ENCODE data around the gene PRPF6.
A peak's percentile ranks its signal among the peaks of the same experiment; 100 is the strongest.

The PRPF6 gene

DNA sequence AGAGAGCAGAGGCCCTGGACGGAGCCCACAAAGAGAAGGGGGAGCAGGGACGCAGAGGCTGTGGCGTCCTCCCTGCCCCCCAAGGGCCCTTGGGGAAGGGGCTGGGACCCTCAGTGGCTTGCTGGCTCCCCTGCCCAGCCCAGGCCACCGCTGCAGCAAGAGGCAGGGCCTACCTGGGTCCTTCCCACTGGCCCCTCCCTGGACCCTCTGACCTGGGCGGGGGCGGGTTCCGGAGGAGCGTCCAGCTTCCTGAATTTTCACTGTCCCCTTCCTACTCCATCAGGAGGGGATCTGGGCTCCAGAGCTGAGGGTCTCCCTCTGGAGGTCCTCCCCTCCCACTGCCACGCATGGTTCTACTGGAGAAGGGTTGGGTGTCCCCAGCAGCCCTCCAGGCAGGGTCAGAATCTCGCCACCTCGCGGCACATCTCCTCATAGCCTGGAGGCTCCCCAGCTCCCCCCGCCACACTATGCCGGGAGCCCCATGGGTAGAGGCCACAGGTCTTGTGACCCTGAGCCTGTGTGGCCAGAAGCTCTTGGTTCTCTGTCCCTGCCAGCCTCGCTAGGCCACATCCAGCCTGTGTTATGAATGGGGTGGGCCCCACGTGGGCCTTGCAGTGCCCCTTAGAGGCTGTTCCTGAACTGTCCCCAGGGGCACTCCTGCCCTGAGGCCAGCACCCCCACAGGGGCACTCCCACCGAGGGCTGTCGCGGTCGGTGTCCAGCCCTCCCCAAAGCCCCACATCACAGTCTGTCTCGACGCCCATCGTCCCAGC lies 69.5 kb downstream of the PRPF6 start:
- DNase-seq: no peak

DNA sequence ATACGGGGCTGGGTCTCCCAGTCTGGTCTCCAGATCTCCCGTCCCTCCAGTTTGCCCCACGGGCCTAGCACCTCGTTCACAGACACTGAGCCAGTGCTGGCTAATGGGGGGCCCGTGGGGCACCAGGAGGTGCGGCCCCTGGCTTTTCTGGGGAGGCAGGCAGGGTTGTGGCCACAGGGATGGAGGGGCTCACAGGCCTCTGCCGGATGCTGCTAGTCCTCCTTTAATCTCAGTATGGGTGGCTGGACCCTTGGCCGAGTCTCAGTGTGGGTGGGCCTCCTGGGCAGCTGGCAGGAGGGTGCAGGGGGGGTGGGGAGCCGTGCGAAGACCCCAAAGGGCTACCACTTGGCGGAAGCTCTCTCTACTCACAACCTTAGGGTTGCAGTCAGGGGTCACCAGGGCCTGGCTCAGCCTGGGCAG lies 70.1 kb downstream of the PRPF6 start:
- no peak for DNase-seq

DNA sequence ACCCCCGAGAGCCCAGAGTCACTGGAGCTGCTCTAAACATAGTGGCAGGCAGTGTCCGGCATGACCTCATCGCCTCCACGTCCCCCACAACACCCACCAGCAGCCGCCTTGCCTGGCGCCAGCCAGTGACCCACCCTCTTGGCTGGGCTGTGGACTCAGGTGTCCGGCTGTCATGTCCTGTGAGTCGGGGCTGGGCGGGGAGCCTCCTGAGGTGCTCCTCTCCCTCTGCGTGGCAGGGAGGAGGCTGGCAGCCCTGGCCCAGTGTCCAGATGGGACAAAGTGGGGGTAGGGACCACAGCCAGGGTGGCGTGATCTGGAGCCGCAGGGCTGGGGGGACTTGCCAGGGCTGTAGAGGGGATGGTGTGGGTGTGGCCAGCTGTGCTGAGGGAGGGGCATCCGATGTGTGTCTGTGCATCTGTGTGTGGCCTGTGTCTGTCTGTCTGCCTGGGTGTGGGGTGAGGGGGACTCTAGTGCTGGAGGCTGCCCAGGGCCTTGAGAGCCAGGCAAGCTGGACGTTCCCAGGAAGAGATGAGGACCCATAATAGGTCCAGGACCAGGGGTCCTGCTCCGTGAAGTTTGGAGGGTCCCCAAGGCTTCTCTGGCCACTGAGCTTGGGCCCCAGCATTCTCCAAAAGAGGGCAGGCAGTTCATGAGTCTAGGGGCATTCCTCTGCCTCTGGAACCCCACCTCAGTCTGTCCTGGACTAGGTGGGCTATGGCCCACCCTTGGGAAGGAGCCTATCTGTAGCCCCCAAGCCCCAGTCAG lies 70.8 kb downstream of the PRPF6 start:
- DNase-seq: no peak

DNA sequence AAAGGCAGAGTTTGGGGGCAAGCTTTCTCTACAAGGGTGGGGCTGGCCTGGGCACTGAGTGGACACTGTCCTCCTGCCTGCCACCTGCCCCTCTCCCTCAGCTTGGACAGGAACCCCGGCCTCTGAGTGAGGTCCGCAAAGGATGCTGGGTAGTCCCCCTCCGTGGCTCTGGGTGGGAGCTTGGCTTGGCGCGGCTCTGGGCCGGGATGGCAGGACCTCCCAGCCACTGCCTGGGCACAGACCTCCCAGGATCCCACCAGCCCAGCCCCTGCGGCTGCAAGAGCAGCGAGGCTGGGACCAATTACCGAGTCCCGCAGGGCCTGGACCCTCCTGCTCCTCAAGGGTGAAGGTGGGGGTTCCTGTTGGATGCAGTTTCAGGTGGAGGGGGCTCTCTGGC lies 71.4 kb downstream of the PRPF6 start:
- DNase-seq: no peak

DNA sequence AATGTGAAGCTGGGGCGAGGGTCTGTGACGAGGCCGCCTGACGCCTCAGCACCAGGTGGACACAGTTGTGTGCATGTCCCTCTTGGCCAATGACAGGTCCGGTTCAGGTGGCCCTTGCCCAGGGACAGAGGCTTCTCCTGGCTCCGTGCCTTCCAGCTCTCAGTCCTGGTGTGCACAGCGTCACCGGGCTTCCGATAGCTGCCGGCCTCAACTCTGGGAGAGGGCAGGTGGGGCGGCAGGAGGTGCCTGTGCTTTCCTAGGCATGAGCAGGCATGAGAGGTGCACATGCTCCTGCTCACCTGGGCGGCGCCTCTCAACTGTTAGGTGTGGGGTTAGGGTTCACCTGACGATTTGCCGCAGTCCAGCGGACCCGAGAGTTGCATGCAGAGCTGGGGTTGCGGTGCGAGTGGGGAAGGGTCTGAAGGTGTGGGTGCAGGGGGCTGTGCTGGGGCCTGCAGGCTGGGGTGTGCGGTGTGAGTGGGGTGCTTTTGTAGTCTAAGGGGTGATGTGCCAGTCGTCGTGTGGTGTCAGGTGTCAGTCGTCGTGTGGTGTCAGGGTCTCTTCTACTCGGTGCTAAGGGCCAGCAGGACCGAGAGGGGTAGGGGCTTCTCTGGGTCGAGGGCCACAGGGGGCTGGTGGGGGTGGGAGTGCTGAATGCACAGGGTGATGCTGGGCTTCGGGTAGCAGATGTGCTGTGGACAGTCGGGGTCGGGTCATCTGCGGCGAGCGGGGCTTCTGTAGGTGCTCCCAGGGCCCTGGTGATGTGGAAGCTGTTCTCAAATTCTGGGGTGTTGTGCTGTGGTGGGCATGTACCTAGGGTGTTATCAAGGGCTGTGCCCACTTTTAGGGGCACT lies 72.3 kb downstream of the PRPF6 start:
- DNase-seq: no peak

DNA sequence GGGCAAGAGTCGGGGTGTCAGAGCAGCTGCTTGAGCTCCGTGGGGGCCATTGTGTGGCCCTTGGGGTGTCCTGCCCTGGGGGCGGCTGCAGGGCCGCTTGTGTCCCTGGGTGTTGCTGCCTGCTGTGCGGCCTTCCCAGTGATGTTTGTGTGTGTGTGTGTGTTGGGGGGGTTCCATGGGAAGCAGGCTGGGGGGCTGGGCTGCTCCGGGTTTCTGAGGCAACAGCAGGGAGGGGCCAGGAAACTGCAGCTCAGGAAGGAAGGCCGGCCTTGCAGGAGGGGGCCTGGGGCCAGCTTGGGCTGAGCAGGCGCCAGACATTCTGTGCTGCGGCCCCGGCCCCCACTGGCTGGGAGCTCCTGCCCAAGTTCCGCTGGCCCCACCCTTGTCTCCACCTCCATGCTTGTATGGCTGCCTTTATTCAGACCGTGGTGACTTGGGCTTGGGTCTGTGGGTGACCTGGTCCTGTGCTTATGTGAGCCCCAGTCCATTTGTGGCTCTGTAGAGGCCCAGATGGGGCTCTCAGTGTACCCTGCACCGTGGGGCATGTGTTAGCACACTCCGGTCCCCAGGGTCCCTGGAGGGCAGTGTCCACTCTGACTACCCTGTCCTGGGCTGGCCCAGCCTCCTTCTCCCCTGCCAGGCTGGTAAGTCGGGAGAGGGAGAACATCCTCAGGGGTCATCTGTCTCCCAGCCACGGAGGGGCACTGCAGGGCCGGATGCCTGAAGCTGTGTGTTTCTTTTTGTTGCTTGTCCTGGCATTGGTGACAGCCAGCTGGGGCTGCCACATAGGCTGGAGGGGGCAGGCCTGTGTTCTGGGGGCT lies 73.1 kb downstream of the PRPF6 start:
- no peak for DNase-seq

DNA sequence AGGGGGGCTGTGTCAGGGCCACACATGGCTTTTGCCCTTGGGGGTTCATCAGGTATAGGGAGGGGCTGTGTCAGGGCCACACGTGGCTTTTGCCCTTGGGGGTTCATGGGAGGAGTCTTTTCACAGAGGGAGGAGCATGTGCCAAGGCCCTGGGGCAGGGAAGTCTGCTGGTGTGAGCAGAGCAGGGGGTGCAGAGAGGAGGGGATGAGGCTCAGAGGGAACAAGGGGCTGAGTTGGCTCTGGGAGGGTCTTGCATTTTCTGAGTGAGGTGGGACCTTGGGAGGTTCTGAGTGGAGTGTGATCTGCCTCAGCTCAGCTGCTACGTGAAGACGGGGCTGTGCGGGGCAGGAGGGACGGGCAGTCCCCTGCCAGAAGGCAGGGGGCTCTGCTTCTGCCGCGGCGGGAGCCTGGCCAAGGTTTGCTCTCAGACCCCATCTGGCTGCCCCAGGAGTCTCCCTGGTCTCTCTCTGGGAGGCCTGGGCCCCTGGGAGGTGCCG lies 74.5 kb downstream of the PRPF6 start:
- DNase-seq: no peak

DNA sequence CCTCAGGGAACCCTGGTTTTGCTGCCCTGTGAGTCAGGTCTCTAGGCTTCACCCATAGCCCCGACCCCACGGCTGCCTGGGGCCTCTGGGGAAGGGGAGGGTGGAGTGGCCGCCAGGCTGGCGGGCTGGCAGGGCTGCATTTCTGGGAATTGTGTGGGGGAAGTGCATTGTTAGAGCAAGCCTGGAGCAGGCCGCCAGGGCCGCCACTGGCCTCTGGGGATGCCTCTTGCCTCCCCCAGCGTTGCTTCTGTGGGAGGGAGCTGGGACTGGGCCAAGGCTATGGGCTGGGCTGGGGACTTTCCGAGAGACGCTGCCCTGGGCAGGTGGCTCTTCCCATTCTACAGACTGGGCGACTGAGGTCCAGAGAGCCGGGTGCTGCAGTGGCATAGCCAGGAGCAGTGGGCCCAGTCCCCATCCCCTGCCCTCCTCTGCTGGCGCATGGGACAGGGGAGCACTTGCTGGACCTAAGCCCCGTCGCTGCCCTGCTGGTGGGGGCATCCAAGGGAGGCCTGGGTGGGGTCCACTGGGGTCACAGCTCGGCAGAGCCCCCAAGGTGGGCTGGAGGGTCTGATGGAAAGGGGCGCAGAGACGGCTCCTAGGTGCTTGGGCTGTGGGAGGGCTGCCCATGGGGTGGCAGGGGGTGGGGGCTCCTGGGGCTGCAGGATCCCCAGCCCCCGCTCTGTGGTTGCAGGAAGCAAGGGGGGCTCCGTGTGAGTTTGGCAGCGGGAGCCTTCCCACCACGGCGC lies 75.1 kb downstream of the PRPF6 start:
- DNase-seq: no peak

DNA sequence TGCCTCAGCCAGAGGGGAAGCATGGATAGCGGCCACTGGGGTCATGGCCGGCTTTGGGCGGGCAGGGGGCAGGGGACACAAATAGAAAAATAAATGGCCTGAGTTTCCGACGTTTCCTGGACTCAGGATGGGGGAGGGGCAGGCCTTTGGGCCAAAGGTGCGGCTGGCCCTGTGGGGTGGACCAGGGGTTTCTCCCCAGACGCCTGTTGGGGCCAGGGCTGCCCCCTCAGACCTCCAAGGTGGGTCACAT lies 75.6 kb downstream of the PRPF6 start:
- no peak for DNase-seq

DNA sequence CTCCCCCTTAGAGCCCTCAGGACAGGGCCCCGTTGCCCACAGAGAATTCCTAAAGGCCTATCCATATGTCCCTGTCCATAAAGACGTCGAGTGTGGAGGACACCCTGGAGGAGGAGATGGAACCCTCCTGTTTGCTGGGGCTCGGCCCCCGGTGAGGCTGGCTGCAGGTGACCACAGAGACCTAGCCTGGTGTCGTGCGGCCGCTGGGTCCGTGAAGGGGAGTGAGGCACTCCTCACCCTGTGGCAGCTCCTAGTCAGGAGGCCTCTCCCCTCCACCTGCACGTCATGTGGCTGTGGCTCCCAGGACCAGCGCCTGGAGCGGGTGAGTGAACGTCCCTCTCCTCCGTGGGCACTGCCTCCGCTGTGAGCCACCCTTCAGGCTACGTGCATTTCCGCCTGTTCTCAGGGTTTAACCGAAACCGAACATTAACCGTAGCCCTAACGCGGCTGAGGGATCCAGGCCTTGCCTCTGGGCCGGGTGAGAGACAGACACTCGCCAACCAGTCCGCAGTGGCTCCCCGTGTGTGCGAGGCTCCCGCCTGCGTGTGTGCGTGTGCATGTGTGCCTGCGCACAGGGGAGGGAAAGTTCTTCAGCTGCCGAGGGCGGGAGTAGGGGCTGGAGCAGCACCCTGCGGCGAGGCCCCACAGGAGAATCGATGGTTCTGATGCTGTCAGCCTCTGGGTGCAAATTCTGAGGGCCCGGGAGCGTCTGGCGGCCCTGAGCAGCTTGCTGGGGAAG lies 76.1 kb downstream of the PRPF6 start:
- DNase-seq: no peak

DNA sequence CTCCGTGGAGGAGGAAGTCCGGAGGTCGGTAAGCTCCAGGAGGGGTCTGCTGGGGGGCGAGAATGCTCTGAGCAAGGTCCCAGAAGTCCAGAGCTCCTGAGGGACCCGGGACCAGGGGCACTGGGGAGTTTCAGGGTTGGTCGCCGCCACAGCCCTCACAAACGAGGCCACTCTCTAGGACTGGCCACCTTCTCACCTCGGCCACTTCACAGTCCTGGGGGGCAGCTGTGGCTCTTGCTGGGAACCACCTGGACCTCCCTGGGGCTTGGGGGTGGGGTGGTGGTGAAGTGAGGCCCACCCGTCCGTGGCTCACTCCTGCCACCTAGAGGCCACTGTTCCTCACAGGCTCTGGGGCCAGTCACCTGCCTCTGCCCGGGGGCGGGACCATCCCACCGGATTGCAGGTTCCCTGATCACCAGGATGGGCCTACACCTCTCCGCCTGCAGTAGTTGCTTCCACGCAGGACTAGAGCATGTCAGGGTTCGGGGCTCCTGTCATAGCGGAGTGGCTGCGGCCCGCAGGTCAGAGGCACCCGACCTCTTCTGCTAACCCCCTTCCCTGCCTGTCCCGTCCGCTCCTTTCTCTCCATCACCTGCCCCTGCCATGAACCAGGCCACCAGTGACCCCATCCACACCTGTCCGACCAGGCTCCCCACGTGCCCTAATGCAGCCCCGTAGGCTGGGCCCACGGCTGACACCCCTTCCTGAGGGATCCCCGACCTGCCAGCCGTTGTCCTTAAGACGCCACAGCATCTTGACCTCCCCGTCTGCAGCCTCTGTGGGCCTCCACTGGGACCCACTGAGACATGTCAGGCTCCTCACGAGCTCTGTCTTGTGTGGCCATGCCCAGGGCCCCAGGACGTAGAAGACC lies 76.9 kb downstream of the PRPF6 start:
- DNase-seq: peak; percentile 34 to 38

DNA sequence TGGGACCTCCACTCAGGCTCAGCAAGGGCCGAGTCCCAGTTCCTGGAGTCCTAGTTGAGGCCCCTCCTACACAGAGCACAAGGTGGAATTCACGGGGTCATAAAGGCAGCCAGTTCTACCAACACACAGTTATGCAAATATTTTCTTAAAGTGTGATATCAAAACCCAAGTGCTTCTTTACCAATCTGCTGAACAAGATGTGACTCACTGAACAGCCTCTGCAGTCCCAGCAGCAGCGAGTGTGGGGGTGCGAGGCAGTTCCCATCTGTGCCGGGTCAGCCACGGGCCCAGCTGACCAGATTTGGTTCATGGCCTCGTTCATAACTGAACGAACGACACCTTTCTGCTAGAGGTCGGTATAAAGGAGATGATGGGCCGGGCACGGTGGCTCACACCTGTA lies 77.6 kb downstream of the PRPF6 start:
- no peak for DNase-seq

DNA sequence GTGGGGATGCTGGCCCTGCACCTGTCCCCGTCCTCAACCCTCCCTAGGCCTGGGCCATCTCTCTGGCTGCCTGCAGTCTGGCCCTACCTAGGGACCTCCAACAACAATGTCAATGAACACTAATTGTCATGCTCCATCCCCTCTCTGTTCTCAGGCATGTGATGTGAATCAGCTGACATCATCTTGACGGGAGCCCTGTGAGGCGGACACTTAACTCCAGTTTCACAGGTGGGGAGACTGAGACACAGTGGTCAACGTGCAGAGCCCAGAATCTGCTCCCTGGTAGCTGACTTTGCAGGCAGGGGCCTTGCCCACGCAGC lies 81.3 kb downstream of the PRPF6 start:
- DNase-seq: no peak

DNA sequence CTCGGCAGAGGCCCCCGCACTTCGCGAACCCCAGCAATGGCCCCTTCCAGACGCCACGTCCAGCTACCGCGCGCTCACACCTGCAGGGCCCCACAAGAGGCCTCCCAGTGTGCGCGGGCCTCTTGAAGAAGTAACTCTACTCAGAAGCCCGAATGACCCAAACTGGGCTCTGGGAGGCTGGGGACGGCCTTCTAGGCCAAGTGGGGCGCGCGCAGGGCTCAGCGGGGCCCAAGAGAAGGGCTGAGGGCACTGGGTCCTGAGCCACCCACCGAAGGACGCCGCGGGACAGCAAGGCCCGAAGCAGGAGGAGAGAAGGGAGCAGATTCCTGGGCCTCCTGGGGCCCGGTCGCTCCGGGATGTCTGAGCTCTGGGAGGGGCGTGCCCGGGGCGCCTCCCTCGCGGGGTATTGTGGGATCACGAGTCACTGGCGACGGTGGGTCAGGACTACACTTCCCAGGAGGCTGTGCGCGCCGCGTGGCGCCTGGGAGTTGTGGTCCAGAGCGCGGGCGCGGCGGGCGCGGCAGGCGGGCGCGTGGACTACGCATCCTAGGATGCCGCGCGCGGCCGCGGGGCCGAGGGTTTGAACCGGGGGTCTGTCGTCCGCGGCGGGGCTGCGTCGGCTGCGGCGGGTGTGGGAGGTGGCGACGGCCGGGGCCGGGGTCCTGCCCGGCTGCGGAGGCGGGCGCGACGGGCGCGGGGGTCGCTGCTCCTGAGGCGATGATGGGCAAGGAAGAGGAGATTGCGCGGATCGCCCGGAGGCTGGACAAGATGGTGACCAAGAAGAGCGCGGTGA lies 81.9 kb downstream of the PRPF6 start, which contains the start of gene TCEA2:
Gene TCEA2 (plus strand): TSS at position 603 of the 793 bp plus-strand sequence. CDS start 115 bp downstream, at position 718.
- peak; percentile 75 to 83 for DNase-seq

DNA sequence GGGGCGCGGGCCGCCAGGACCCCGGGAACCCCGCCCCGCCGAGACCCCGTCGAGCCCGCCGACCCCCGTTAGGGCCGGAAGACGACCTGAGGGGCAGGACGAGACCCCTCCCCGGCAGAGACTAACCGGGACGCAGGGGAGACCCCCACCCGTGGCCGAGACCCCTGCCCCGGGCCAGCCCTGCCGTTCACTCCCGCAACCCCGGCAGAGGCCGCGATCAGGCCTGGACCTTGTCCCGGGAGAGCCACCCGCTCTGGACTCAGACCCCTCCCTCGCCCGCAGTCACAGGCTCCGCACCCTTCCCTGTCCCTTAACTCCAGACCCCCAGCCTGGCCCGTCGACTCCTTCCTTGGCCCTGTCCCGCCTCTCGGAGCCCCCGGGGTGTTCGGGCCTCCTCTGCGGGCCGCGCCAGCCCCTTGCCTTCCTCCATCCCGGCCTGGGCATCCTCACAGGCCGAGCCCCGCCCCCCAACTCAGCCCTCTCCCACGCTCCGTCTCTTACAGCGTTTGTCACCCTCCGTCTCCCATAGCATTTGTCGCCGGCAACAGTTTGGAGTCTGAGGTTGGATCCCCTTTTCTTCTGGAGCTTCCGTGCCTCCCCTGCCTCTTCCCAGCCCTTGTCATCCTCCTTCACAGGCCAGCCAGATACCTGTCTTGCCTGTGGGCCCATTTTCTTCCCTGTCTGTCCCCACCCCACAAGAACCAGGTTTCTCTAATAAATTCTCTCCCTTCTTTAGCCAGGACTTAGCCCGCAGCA lies 82.6 kb downstream of the PRPF6 start:
- DNase-seq: no peak

DNA sequence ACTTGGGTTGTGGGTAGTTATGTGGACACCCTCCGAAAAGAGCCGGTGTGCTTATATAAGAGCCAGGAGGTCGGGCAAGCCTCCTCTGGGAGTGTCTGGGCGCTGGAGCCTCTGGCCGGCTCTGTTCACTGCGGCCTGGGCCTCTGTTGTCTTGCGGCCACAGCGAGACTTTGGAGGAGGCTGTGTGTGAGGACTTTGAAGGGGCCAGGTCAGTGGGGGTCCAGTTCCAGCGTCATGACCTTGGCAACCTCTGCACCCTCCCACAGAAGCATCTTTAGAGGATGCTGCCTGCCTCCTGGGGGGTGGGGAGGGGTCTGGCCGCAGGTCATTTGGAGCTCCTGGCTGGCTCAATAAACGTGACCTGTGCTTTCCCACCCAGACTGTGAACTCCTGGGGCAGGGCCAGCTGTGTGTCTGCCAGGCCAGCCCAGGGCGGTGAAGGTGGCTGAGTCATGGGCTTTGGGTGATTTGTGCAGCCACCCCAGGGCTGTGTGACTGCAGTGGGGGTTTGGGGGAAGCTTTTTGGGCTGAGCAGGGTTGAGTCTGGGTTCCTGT lies 83.3 kb downstream of the PRPF6 start:
- no peak for DNase-seq

DNA sequence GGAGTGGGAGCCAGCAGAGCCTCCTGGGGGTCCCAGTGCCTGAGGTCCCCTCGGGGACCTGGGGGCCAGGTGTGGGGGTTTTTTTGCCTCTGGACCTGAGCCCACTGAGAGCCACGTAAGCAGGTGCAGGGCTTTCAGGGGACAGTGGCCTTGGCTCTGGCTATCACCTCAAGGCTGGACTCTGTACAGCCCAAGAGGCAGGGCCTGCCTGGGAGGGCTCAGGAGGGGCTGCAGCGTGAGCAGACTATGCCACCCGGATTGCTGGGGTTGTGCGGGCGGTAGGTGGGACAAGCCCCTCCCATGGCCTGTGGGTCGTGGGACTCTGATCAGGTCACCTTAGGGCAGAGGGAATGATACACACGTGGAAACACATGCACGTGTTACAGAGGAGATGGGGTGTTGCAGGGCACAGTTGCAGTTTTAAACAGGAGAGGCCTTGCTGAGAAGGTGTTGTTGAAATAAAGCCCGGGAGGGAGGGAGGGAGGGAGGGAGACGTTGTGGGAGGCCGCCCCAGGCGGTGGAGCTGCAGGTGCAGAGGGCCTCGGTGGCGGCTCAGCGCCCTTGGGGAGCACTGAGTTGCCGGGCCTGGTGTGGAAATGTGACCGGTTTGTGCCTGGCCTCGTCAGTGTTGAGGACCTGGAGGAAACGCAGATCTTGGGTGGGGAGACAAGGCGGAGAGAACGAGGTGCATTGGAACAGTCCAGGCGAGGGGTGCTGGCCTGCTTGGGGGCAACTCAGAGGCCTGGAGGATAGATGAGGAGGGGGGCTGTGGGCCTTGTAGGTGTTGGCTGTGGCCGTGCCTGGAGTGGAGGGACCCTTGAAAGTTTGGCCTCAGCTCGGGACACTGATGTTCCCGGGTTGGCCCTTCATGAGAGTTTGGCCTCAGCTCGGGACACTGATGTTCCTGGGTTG lies 84.4 kb downstream of the PRPF6 start:
- no peak for DNase-seq

Measured in bone marrow (tissue), 2 donors.